ENCODE measurements around the gene PLPPR3.
A peak's percentile ranks its signal among the peaks of the same experiment; 100 is the strongest.

PLPPR3 gene

GRCh38 chr19:769616-770015 is 52.1 kb downstream of the PLPPR3 start:
- H3K4me3 ChIP-seq (ENCODE audit: control insufficient read depth, low read depth, low read length) = no peak overlapping the region
- no peak for DNase-seq (ENCODE audit: low read depth)
- no peak for TF ChIP-seq CTCF (IDR thresholded peaks at IDR 0.05; ENCODE audit: control insufficient read depth, insufficient read depth, low read depth, low read length, missing control alignments)

- no peak for TF ChIP-seq CTCF (IDR thresholded peaks at IDR 0.05; ENCODE audit: control insufficient read depth, insufficient read depth, low read depth, low read length, missing control alignments)
- DNase-seq (ENCODE audit: low read depth) = peak; percentile 70
- no peak overlapping the region for H3K4me3 ChIP-seq (ENCODE audit: control insufficient read depth, low read depth, low read length)
Observed at GRCh38 chr19:768424-768823, 53.3 kb downstream of the PLPPR3 start.

GRCh38 chr19:765179-765738 is 56.5 kb downstream of the PLPPR3 start:
- no peak for DNase-seq (ENCODE audit: low read depth)
- no peak for TF ChIP-seq CTCF (IDR thresholded peaks at IDR 0.05; ENCODE audit: control insufficient read depth, insufficient read depth, low read depth, low read length, missing control alignments)
- H3K4me3 ChIP-seq (ENCODE audit: control insufficient read depth, low read depth, low read length) = no peak overlapping the region

GRCh38 chr19:764301-764700 is 57.5 kb downstream of the PLPPR3 start:
- no peak for TF ChIP-seq CTCF (IDR thresholded peaks at IDR 0.05; ENCODE audit: control insufficient read depth, insufficient read depth, low read depth, low read length, missing control alignments)
- H3K4me3 ChIP-seq (ENCODE audit: control insufficient read depth, low read depth, low read length) = no peak overlapping the region
- no peak for DNase-seq (ENCODE audit: low read depth)

GRCh38 chr19:763869-764268 is 57.9 kb downstream of the PLPPR3 start:
- DNase-seq (ENCODE audit: low read depth) = no peak
- TF ChIP-seq CTCF (IDR thresholded peaks at IDR 0.05; ENCODE audit: control insufficient read depth, insufficient read depth, low read depth, low read length, missing control alignments) = no peak
- H3K4me3 ChIP-seq (ENCODE audit: control insufficient read depth, low read depth, low read length) = no peak overlapping the region

GRCh38 chr19:763181-763580 is 58.6 kb downstream of the PLPPR3 start:
- TF ChIP-seq CTCF (IDR thresholded peaks at IDR 0.05; ENCODE audit: control insufficient read depth, insufficient read depth, low read depth, low read length, missing control alignments) = no peak
- no peak overlapping the region for H3K4me3 ChIP-seq (ENCODE audit: control insufficient read depth, low read depth, low read length)
- no peak for DNase-seq (ENCODE audit: low read depth)

All from AG09309 (cell line).